GM12891 (cell line): ENCODE data around the gene DDX41.

Source experiments
- POLR2A ChIP-seq: IDR thresholded peaks from 2 replicates; pipeline ENCODE4 v1.6.1; 2011; ENCODE audit warnings: low read depth, low read length, control low read depth
- TAF1 ChIP-seq: IDR thresholded peaks from 2 replicates; pipeline ENCODE4 v1.6.1; 2011; ENCODE audit warnings: low read depth, low read length, control low read depth

GRCh38 chr5:177498013-177498787, 18.6 kb downstream of the DDX41 start:
- TF ChIP-seq POLR2A (no peak), TAF1 (no peak)
